ENCODE data around the gene KCNMB1. TPM values are rescaled to one million over a fixed set of nuclear protein-coding genes. Genes with fewer than 3 reads are reported as not detected.

Gene KCNMB1
- total RNA-seq, 4 donors from 2014 or later: 0.20 to 0.29 (median 0.25) TPM

- Histone ChIP-seq H3K9me3 (no peaks in the 10 kb centered on the region), H3K4me1 (no peaks in the 10 kb centered on the region), H3K27ac (no peak overlapping the region), H3K4me3 (replicated peaks in 1 of 3) (no peak overlapping the region), H3K27me3 (no peaks in the 10 kb centered on the region), H3K36me3 (no peaks in the 10 kb centered on the region)
- TF ChIP-seq POLR2A (IDR thresholded peaks at IDR 0.05) (no peak), CTCF (IDR thresholded peaks at IDR 0.05) (no peak)
- intact Hi-C loops (cut with DNase I): no loop called here
- no peak for DNase-seq
- WGBS, 2 donors: 85 to 89% methylated on average over 3 to 7 of the region's 7 CpGs
These were observed 19.9 kb upstream of the KCNMB1 start for GRCh38 chr5:170408877-170409660.

- H3K4me3 ChIP-seq (replicated peaks in 1 of 3): no peak overlapping the region
- intact Hi-C loops (cut with DNase I): no loop called here
- TF ChIP-seq POLR2A (IDR thresholded peaks at IDR 0.05) (no peak), CTCF (IDR thresholded peaks at IDR 0.05) (no peak)
- no peaks in the 10 kb centered on the region for H3K36me3 ChIP-seq
- no peak overlapping the region for H3K27ac ChIP-seq
- 52 to 67% methylated on average over 6 of the region's 6 CpGs for WGBS, 2 donors
- H3K9me3 ChIP-seq: no peaks in the 10 kb centered on the region
- no peak for DNase-seq
- no peaks in the 10 kb centered on the region for H3K27me3 ChIP-seq
- no peaks in the 10 kb centered on the region for H3K4me1 ChIP-seq
These were observed 19.1 kb upstream of the KCNMB1 start for GRCh38 chr5:170408226-170408625.

DNA sequence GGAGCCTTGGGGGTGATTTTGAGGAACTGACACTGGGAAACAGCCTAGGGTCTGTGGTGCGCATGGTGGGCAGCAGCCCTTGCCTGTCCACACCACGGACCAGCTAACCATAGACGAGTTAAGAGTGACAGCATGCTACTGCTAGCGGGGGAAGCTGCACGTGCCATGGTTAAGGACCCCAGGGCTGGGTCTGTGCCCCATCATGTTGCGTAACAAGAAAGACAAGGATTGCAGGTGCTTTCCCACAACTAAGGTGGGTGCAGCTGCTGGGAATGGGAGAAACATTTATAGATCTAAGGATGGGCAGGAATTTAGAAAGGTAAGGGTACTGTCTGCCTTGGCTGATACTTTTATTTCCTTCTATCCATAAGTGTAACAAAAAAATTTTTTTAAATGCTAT lies 17.9 kb upstream of the KCNMB1 start:
- Histone ChIP-seq H3K4me1 (no peaks in the 10 kb centered on the region), H3K36me3 (no peaks in the 10 kb centered on the region), H3K9me3 (no peaks in the 10 kb centered on the region), H3K27ac (no peak overlapping the region), H3K27me3 (no peaks in the 10 kb centered on the region), H3K4me3 (replicated peaks in 1 of 3) (no peak overlapping the region)
- intact Hi-C loops (cut with DNase I): no loop called here
- 90% methylated on average over 5 to 6 of the region's 6 CpGs for WGBS, 2 donors
- TF ChIP-seq POLR2A (IDR thresholded peaks at IDR 0.05) (no peak), CTCF (IDR thresholded peaks at IDR 0.05) (no peak)
- DNase-seq: no peak

GRCh38 chr5:170405817-170406216 lies 16.6 kb upstream of the KCNMB1 start:
- TF ChIP-seq POLR2A (IDR thresholded peaks at IDR 0.05) (no peak), CTCF (IDR thresholded peaks at IDR 0.05) (no peak)
- Histone ChIP-seq H3K9me3 (no peaks in the 10 kb centered on the region), H3K4me3 (replicated peaks in 1 of 3) (no peak overlapping the region), H3K27ac (no peak overlapping the region), H3K36me3 (no peaks in the 10 kb centered on the region), H3K27me3 (no peaks in the 10 kb centered on the region), H3K4me1 (no peaks in the 10 kb centered on the region)
- DNase-seq: no peak
- intact Hi-C loops (cut with DNase I): no loop called here
- WGBS, 2 donors: 71 to 76% methylated on average over 2 of the region's 2 CpGs

- TF ChIP-seq POLR2A (IDR thresholded peaks at IDR 0.05) (no peak), CTCF (IDR thresholded peaks at IDR 0.05) (no peak)
- Histone ChIP-seq H3K36me3 (no peaks in the 10 kb centered on the region), H3K27ac (no peak overlapping the region), H3K27me3 (no peaks in the 10 kb centered on the region), H3K4me1 (no peaks in the 10 kb centered on the region), H3K9me3 (no peaks in the 10 kb centered on the region), H3K4me3 (replicated peaks in 1 of 3) (no peak overlapping the region)
- no peak for DNase-seq
- intact Hi-C loops (cut with DNase I): no loop called here
- 68 to 78% methylated on average over 2 of the region's 2 CpGs for whole genome bisulfite sequencing, 2 donors
These were observed 15.2 kb upstream of the KCNMB1 start for GRCh38 chr5:170404398-170404797.

Measured in thyroid gland (tissue), 4 donors.